Left cardiac atrium (tissue), 4 donors: ENCODE results near the gene HECA. TPM values are rescaled to one million over a fixed set of nuclear protein-coding genes. Genes with fewer than 3 reads are reported as not detected.
"Not testable (repeated sequence)": the region's sequence is repeated elsewhere in the genome, so short reads cannot be mapped to it uniquely, and the experiment has no call there.

Experiments used
- ATAC-seq, 2 donors: fragments of 200-7000 bp; cut with Tn5 transposase; one replicate each; pipeline ENCODE4 v1.9.1; 2020; ENCODE audit warnings: mild to moderate bottlenecking in 2 of 2, moderate library complexity in 2 of 2
- DNase-seq: peaks from one replicate; pipeline ENCODE4 v3.0.0-alpha.2; 2020
- intact Hi-C, 2 donors: fragments of 100-400 bp; cut with DNase I; formaldehyde crosslinking; loops; one replicate each; pipeline versions ENCODE4 v1.14.1 to v1.15.1; 2022 to 2023
- long read RNA-seq: library from polyadenylated mRNA; unstranded; transcript quantifications from one replicate; pipeline ENCODE4 v2.0.0, GENCODE V29; 2021
- total RNA-seq, 2 donors: library from RNA; stranded (reverse); fragmentation: NEBNext Ultra II Directional; extraction: Animal tissue kit (Norgen Biotek cat#: 25700); gene quantifications; one replicate each; pipeline ENCODE4 v1.2.1, GENCODE V29; 2021
- donor health status: DM: no; HTN: yes; CAD: no.
- donor health status: DM: no; HTN: yes; CAD: no; lungs with severe emphysema.
- donor health status: DM: yes; HTN: yes; CAD: no.
- donor health status: Dilated cardiomyopathy.

HECA gene, protein sequence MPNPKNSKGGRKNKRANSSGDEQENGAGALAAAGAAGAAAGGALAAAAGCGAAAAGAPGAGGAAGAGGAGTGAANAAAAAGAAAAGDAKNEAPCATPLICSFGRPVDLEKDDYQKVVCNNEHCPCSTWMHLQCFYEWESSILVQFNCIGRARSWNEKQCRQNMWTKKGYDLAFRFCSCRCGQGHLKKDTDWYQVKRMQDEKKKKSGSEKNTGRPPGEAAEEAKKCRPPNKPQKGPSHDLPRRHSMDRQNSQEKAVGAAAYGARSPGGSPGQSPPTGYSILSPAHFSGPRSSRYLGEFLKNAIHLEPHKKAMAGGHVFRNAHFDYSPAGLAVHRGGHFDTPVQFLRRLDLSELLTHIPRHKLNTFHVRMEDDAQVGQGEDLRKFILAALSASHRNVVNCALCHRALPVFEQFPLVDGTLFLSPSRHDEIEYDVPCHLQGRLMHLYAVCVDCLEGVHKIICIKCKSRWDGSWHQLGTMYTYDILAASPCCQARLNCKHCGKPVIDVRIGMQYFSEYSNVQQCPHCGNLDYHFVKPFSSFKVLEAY
- total RNA-seq, result 10 to 100 TPM; 33.2 to 36.9 TPM
- long read RNA-seq, partial matches to known transcripts, result 14 of 19 reads
- long read RNA-seq, other reads (novel, unspliced or antisense), result 5 of 19 reads

DNA sequence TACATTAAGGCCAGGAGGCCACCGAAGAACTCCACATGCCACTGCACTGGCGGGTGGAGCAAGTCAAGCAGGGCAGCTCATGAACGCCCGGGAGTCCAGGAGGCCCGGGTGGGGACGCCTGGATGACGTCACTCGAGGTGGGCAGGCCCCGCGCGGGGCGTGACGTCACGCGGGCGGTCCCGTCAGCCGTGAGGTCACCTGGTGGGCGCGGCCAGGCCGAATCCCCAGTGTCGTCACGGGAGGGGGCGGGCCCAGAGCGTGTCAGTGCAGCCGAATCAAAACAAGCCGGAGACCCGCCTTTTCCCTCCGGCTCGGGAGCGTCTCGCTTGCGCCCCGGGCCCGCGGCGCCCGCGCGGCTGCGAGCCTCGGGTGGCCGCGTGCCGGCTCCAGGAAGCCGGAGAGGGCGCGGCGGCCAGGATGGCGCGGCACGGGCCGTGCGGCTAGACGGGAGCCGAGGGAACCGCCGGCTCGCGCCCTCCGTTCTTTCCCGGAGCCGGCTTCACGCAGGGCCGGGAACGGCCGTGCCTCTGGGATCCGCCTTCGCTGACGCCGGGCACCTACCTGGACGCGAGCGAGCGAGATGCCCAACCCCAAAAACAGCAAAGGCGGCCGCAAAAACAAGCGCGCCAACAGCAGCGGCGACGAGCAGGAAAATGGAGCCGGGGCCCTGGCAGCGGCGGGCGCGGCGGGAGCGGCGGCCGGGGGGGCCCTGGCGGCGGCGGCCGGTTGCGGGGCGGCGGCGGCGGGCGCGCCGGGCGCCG, at the start of gene HECA:
TSS of gene HECA (plus strand) at position 264 of the 761 bp plus-strand sequence. CDS start at position 581, 317 bp downstream.
- intact Hi-C loops, result loop anchor here in 1 of 2 donors (10.0 kb wide), 1 partner anchor 160 kb away; the partner anchor contains the start of gene TXLNB
- ATAC-seq, result peak; percentile 96
- DNase-seq, result peak; percentile 99

DNA sequence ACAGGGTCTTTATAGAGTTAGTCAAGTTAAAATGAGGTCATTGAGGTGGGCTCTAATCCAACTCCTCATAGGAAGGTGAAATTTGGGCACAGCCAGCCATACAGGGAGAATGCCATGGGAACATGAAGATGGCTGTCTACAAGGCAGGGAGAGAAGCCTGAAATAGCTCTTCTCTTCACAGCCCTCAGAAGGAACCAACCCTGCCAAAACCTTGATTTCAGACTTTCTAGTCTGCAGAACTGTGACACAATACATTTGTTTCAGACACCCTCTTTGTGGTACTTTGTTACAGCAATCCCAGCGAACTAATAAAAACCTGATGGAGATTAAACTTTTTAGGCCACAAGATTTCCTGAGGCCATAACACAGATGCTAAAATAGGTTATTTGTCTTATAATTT, 43.1 kb upstream of the HECA start:
- DNase-seq, result no peak
- no peak for ATAC-seq
- intact Hi-C loops, result no loop called here

DNA sequence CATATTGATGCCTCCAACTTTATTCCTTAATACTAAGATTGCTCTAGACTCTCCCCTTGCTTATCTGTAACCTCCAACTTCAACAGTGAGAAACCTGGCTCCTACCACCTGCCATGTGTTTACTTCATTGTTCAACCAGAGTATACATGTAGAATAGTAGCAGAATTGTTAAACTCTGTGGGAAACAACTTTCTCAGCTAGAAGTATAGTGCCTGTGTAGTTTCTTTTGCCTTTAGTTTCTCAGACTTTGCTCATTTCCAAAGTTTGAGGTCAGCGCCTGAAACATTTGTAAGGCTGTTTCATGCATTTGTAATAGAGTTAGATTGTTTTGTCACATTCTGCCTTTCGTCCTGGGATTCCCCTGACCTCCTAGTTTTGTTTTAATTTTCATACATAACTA, 34.9 kb upstream of the HECA start:
- ATAC-seq (no peak), DNase-seq (no peak)
- intact Hi-C loops, result no loop called here

DNA sequence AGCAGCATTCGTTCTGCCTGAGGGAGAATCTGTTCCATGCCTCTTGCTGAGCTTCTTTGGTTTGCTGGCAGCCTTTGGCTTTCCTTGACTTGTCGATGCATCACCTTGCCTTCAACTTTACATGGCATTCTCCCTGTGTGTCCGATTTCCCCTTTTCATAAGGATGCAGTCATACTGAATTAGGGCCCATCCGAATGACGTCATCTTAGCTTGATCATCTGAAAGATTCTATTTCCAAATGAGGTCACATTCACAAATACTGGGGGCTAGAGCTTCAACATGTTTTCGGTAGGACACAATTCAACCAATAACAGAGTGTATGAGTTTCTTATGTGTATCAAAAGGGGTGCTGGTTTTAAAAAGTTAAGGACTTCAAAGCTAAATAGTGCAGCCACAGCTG, 27.8 kb upstream of the HECA start:
- ATAC-seq, result no peak
- intact Hi-C loops, result loop anchor here in 1 of 2 donors (5.0 kb wide), 1 partner anchor 290 kb away; no protein-coding TSS in a partner anchor
- DNase-seq, result no peak

DNA sequence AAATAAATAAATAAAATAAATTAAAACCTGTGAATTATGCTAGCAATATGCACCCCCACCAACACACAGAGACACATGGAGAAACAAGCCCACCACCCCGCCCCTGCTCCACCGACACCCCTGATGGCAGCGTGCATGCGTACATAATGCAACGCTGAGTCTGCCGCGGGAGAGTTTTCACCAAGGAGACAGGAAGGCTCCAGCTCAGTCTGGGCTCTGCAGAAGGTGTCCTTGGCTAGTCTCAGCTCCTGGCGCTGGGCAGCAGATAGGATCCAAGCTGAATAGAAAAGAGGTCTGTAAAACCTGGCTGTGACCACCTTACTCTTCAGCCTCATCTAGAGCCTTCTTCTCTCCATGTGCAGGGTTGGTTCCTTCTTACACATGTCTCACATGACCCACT, 26.5 kb upstream of the HECA start:
- ATAC-seq (no peak), DNase-seq (no peak)
- intact Hi-C loops, result loop anchor here in 1 of 2 donors (5.0 kb wide), 1 partner anchor 291 kb away; no protein-coding TSS in a partner anchor

DNA sequence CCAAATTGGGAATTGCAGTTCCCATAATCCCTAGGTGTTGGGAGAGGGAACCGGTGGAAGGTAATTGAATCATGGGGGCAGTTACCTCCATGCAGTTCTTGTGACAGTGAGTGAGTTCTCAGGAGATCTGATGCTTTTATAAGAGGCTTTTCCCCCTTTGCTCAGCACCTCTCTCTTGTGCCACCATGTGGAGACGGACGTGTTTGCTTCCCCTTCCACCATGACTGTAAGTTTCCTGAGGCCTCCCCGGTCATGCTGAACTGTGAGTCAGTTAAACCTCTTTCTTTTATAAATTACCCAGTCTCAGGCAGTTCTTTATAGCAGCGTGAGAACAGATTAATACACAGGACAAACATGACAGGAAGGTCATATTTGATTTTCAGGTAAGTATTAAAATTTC, 25.3 kb upstream of the HECA start:
- DNase-seq (no peak), ATAC-seq (no peak)
- intact Hi-C loops, result loop anchor here in 1 of 2 donors (5.0 kb wide), 1 partner anchor 292 kb away; no protein-coding TSS in a partner anchor

DNA sequence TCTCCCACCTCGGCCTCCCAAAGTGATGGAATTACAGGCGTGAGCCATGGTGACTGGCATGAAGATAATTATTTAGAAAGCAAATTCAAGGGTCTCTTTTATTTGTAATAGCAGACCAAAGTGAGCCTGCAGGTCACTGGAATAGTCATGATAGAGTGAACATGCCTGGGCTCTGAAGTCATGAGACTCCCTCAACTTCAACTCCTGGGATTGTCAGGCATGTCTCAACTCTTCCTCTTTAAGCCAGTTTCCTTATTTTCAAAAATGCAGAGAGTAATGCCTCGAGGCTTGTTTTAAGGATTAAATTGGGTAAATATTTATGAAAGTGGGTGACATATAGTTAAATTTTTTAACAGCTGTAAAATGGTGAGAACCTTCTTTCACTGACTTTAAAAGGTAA, 22.7 kb upstream of the HECA start:
- ATAC-seq (no peak), DNase-seq (no peak)
- intact Hi-C loops, result no loop called here

DNA sequence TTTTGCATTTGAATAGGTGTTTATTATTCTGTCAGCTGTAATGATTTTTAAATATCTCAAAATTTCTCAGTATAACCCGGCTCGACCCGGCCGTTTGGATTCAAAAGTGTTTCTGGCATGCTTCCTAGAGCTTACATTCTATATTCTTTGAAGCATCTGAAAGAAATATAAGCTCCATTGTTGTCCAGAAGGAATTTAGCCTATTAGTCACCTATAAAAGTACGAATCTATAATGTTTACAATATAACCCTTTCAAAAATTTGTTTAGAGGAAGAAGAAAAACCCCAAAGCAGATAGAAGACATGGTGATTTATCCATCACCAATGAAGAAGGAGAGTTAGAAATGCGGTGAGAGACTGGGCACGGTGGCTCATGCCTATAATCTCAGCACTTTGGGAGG, 22.3 kb upstream of the HECA start:
- intact Hi-C loops, result no loop called here
- DNase-seq (no peak), ATAC-seq (no peak)

DNA sequence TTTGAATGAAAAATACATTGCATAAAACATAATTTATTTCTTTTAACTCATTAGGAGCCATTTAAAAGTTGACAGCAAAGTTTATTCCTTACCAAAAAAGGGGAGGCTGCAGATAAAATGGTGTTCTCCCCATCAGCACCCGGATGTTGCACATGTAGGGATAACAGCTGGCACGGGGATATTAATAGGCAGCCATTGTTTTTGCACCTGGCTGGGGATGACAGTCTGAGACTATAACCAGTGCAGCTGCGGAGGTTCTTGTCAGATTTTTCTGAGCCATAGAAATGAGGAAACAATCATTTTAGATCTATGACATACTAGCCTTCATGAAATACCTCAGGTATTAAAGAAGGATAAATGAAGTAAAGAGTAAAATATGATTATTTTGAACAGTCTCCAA, 20.1 kb upstream of the HECA start:
- DNase-seq (no peak), ATAC-seq (no peak)
- intact Hi-C loops, result no loop called here

DNA sequence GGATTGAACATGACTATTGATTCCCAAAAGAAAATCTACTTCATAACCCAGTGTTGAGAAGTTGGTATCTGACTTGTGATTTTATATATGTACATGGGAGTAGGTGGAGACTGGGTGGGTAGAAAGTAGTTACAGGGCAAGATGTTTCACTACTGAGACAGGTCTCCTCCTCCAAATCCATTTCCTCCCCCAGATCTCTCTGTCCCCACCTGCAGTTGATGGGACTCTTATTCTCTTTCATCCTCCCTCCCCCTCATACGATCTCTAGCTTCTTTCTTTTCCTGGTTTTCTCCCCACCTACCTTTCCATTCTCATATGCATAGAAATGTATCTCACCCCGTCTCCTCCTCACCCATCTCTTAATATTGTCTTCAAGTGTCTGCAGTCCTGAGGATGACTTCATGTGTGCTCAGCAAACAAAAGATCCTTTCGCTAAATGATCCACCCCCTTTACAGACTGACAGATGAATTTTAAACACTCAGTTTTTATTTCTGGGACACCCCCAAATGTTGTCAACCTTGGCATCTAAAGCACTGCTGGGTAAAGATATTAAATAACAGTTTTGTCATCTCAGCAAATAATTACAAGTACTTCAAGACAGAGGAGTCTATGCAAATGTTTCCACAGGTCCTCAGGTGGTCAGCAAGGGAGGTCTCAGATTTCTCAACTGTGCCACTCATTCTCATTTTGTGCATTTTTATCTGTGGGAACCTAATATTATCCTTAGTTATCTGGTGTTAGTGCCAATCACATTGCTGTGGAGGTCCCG, 18.7 kb upstream of the HECA start:
- intact Hi-C loops, result no loop called here
- no peak for DNase-seq
- no peak for ATAC-seq

DNA sequence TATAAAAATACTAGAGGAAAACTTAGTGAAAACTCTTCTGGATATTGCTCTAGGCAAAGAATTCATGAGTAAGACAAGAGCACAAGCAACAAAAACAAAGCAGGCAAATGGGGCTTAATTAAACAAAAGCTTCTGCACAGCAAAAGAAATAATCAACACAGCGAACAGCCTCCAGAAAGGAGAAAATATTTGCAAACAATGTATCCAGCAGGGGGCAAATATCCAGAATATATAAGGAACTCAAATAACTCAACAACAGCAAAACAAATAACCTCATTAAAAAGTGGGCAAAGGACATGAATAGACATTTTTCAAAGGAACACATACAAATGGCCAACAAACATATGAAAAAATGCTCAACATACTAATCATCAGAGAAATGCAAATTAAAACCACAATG, 17.1 kb upstream of the HECA start:
- intact Hi-C loops, result no loop called here
- ATAC-seq, result no peak
- no peak for DNase-seq

DNA sequence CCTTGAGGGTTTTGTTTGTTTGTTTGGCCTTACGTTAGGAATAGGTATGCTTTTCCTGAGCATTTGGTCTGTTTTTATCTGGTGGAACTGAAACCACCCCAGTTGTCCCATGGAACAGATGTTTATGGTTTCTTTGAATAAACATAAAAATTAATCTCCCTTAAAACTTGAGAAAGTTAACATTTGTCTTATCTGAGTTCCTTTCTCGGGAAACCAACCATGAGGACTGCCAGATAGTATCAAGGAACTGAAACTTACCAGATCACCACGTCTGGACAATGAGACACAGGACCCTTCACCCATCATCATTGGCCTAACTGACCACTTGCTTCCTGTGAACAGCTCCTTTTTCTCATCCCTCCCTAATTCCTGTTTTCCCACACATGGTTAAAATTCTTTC, 15.3 kb upstream of the HECA start:
- no peak for ATAC-seq
- intact Hi-C loops, result no loop called here

DNA sequence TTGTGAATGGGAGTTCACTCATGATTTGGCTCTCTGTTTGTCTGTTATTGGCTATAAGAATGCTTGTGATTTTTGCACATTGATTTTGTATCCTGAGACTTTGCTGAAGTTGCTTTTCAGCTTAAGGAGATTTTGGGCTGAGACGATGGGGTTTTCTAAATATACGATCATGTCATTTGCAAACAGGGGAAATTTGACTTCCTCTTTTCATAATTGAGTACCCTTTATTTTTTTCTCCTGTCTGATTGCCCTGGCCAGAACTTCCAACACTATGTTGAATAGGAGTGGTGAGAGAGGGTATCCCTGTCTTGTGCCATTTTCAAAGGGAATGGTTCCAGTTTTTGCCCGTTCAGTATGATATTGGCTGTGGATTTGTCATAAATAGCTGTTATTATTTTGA, 12.1 kb upstream of the HECA start:
- intact Hi-C loops, result loop anchor here in 1 of 2 donors (10.0 kb wide), 1 partner anchor 242 kb away; no protein-coding TSS in a partner anchor

More for the DNA sequence above, 15.3 kb upstream of the HECA start:
- no peak for DNase-seq

DNA sequence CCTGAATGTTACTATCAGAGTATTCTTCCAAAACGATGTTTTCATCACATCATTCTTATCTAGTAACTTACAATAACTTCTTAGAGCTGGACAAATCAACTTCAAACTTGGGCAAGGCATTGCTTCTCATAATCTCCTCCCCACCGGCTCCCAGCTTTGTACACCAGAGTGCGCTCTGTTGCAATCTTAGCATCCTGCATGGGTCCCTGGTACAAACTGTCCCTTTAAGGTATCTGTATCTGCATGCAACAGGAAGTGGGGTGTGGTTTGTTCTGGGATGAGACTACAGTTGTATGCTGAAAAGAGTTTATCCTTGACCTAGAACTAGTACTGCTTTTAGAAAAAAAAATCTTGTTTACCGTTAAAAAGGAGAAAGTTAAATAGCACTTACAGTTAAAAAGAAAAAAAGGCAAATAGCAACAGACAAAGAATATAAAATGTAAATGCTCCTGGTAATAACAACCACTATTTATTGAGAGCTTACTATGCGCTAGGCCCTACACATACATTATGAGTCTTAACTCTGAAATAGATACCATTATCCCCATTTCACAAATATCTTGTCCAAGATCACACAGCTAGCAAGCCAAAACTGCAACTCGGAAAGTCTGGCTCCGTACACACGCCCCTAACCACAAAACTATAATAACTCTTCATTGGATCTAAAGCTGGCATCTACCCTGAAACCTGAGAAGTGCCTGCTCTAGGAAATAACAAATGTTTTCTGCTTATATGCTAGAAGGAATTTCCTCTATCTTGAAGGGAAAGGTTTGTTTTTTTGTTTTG, 9.8 kb upstream of the HECA start:
- intact Hi-C loops, result loop anchor here (5.0 to 10.0 kb wide), 2 partner anchors 237 to 240 kb away; no protein-coding TSS in a partner anchor
- ATAC-seq (peak; percentile 98 to 99), DNase-seq (peak; percentile 67)

More for the DNA sequence above, 12.1 kb upstream of the HECA start:
- not testable (repeated sequence) for DNase-seq, ATAC-seq

DNA sequence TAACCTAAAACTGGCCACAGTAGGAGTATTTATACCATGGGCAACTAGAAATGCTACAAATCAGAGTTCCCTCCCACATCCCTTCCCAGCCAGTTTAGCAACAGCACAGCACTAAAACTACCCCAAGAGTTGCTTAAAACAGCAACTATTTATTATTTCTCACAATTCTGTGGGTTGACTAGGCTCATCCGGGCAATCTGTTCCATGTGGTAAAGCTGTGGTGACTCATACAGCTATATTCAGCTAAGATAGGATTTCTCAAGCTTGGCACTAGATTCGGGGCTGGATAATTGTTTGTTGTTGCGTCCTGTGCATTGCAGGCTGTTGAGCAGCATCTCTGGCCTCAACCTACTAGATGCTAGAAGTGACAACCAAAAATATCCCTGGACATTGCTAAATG, 8.6 kb upstream of the HECA start:
- DNase-seq (no peak), ATAC-seq (peak in 1 of 2 donors; percentile 83)
- intact Hi-C loops, result loop anchor here (5.0 to 10.0 kb wide), 2 partner anchors 236 to 239 kb away; no protein-coding TSS in a partner anchor

DNA sequence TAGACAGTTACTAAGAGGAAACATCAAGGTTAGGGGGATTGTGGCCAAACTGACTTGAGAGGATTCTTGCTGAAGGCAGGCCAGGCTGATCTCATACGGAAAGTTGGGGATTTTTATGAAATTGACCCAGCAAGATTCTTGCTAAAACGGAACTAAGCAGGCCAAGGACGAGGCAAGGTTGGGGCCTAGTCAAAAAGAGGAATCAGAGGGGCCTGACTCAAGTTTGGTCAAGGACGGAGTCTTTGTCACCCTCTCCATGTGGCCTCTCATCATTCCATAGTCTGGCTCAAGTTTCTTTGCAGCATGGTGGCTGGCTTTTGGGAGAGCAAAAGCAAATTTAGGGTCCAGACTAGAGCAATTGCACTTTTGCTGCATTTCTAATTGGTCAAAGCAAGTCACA, 7.9 kb upstream of the HECA start:
- ATAC-seq (no peak), DNase-seq (no peak)
- intact Hi-C loops, result loop anchor here (5.0 to 10.0 kb wide), 2 partner anchors 235 to 238 kb away; no protein-coding TSS in a partner anchor

DNA sequence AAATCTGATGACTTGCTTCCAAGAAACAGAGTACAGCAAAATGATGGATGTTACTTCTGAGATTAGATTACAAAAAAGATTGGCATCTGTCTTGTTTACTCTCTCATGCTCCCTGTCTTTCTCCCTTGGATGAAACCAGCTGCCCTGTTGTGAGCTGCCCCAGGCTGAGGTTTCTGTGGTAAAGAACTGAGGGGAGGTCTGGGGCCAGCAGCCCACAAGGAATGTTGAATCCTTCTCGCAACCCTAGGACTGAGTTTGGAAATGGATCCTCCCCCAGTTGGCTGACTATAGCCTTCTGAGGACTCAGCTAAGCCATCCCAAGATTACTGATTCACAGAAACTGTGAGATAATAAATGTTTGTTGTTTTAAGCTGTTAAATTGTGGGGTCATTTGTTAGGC, 5.6 kb upstream of the HECA start:
- intact Hi-C loops, result loop anchor here (5.0 to 10.0 kb wide), 2 partner anchors 233 to 236 kb away; no protein-coding TSS in a partner anchor
- ATAC-seq (no peak), DNase-seq (no peak)
